ENCODE data around the gene IQGAP3. TPM values are rescaled to one million over a fixed set of nuclear protein-coding genes. Genes with fewer than 3 reads are reported as not detected.

IQGAP3 gene
- total and polyA plus RNA-seq, 2 donors (not counting 1 experiment from before 2014, with no cell fraction given), result 2.7 to 16.0 TPM

DNA sequence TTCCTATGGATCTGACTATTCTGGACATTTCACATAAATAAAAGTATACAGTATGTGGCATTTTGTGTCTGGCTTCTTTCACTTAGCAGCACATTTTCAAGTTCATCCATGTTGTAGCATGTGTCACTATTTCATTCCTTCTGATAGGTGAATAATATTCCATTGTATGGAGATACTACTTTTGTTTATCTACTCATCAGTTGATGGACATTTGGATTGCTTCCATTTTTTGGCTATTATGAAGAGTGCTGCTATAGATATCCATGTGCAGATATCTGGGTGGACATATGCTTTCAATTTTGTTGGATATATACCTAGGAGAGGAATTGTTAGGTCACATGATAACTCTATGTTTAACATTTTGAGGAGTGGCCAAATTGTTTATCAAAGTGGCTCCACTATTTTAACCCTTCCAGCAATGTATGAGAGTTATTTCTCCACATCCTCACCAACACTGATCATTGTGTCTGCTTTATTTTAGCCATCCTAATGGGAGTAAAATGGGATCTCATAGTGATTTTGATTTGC, 49.9 kb downstream of the IQGAP3 start:
- peaks cover 6% of the 10 kb centered on the region for H3K36me3 ChIP-seq (ENCODE audit: control insufficient read depth, insufficient read depth, low read length)
- H3K4me3 ChIP-seq (replicated peaks in 1 of 4; ENCODE audit: control extremely low read depth in 1 of 4, insufficient read depth in 1 of 4, low read depth in 3 of 4, low read length in 4 of 4), result no peak overlapping the region
- H4K20me1 ChIP-seq (ENCODE audit: control insufficient read depth, extremely low read depth, insufficient read depth, low read length), result no peaks in the 10 kb centered on the region
- H3K4me1 ChIP-seq (ENCODE audit: control insufficient read depth, extremely low read depth, insufficient read depth, low read length), result no peaks in the 10 kb centered on the region
- TF ChIP-seq EZH2 (IDR thresholded peaks at IDR 0.05; ENCODE audit: low read length, missing control alignments) (no peak), CTCF (conservative IDR thresholded peaks at IDR 0.05 in 1 of 2, IDR thresholded peaks at IDR 0.05 in 1 of 2; ENCODE audit: low read depth in 1 of 2, low read length in 2 of 2) (no peak)
- H3K79me2 ChIP-seq (ENCODE audit: control insufficient read depth, insufficient read depth, low read length), result no peaks in the 10 kb centered on the region
- no peak overlapping the region for H2AFZ ChIP-seq (ENCODE audit: low read length)
- no peak overlapping the region for H3K27ac ChIP-seq (ENCODE audit: insufficient read depth, low read length)
- H3K27me3 ChIP-seq (ENCODE audit: control insufficient read depth, insufficient read depth, low read length), result no peaks in the 10 kb centered on the region
- no peak overlapping the region for H3K9ac ChIP-seq (ENCODE audit: insufficient read depth, low read length)
- DNase-seq (ENCODE audit: low read depth in 2 of 2), result no peak
- no peak overlapping the region for H3K4me2 ChIP-seq (ENCODE audit: extremely low read depth, insufficient read depth, low read length)
- no peaks in the 10 kb centered on the region for H3K9me3 ChIP-seq (ENCODE audit: control insufficient read depth, insufficient read depth, low read depth, low read length)

DNA sequence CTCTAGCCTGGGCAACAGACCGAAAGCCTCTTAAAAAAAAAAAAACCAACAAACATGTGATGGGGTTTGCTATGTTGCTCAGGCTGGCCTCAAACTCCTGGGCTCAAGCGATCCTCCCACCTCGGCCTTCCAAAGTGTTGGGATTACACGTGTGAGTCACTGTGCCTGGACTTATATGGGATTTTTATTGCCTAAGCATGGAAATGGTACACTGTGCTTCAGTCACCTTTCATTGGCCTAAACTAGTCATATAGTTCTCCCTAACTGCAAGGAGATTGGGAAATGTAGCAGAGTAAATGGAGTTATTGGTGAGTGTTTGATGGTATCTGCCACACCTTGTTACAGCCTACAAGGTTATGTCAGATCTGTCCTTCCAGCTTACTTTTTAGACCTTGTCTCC, 54.6 kb downstream of the IQGAP3 start:
- no peak overlapping the region for H3K4me3 ChIP-seq (replicated peaks in 1 of 4; ENCODE audit: control extremely low read depth in 1 of 4, insufficient read depth in 1 of 4, low read depth in 3 of 4, low read length in 4 of 4)
- H2AFZ ChIP-seq (ENCODE audit: low read length), result no peak overlapping the region
- H3K27ac ChIP-seq (ENCODE audit: insufficient read depth, low read length), result no peak overlapping the region
- H3K9ac ChIP-seq (ENCODE audit: insufficient read depth, low read length), result no peak overlapping the region
- no peaks in the 10 kb centered on the region for H3K79me2 ChIP-seq (ENCODE audit: control insufficient read depth, insufficient read depth, low read length)
- H4K20me1 ChIP-seq (ENCODE audit: control insufficient read depth, extremely low read depth, insufficient read depth, low read length), result no peaks in the 10 kb centered on the region
- TF ChIP-seq EZH2 (IDR thresholded peaks at IDR 0.05; ENCODE audit: low read length, missing control alignments) (no peak), CTCF (conservative IDR thresholded peaks at IDR 0.05 in 1 of 2, IDR thresholded peaks at IDR 0.05 in 1 of 2; ENCODE audit: low read depth in 1 of 2, low read length in 2 of 2) (no peak)
- no peaks in the 10 kb centered on the region for H3K36me3 ChIP-seq (ENCODE audit: control insufficient read depth, insufficient read depth, low read length)
- no peaks in the 10 kb centered on the region for H3K9me3 ChIP-seq (ENCODE audit: control insufficient read depth, insufficient read depth, low read depth, low read length)
- no peaks in the 10 kb centered on the region for H3K27me3 ChIP-seq (ENCODE audit: control insufficient read depth, insufficient read depth, low read length)
- H3K4me1 ChIP-seq (ENCODE audit: control insufficient read depth, extremely low read depth, insufficient read depth, low read length), result no peaks in the 10 kb centered on the region
- no peak overlapping the region for H3K4me2 ChIP-seq (ENCODE audit: extremely low read depth, insufficient read depth, low read length)
- peak in 1 of 2 donors; percentile 38 for DNase-seq (ENCODE audit: low read depth in 2 of 2)

- H3K27ac ChIP-seq (ENCODE audit: insufficient read depth, low read length), result no peak overlapping the region
- H3K79me2 ChIP-seq (ENCODE audit: control insufficient read depth, insufficient read depth, low read length), result no peaks in the 10 kb centered on the region
- H3K4me2 ChIP-seq (ENCODE audit: extremely low read depth, insufficient read depth, low read length), result no peak overlapping the region
- no peaks in the 10 kb centered on the region for H3K4me1 ChIP-seq (ENCODE audit: control insufficient read depth, extremely low read depth, insufficient read depth, low read length)
- no peaks in the 10 kb centered on the region for H3K9me3 ChIP-seq (ENCODE audit: control insufficient read depth, insufficient read depth, low read depth, low read length)
- H4K20me1 ChIP-seq (ENCODE audit: control insufficient read depth, extremely low read depth, insufficient read depth, low read length), result no peaks in the 10 kb centered on the region
- no peak for DNase-seq (ENCODE audit: low read depth in 2 of 2)
- H2AFZ ChIP-seq (ENCODE audit: low read length), result no peak overlapping the region
- TF ChIP-seq EZH2 (IDR thresholded peaks at IDR 0.05; ENCODE audit: low read length, missing control alignments) (no peak), CTCF (conservative IDR thresholded peaks at IDR 0.05 in 1 of 2, IDR thresholded peaks at IDR 0.05 in 1 of 2; ENCODE audit: low read depth in 1 of 2, low read length in 2 of 2) (no peak)
- no peak overlapping the region for H3K9ac ChIP-seq (ENCODE audit: insufficient read depth, low read length)
- H3K4me3 ChIP-seq (replicated peaks in 1 of 4; ENCODE audit: control extremely low read depth in 1 of 4, insufficient read depth in 1 of 4, low read depth in 3 of 4, low read length in 4 of 4), result no peak overlapping the region
- H3K27me3 ChIP-seq (ENCODE audit: control insufficient read depth, insufficient read depth, low read length), result no peaks in the 10 kb centered on the region
- H3K36me3 ChIP-seq (ENCODE audit: control insufficient read depth, insufficient read depth, low read length), result no peaks in the 10 kb centered on the region
Measured at GRCh38 chr1:156516821-156517220, 55.5 kb downstream of the IQGAP3 start.
